Lower leg skin (tissue), 4 donors: Measurements from ENCODE around the gene CCDC110. TPM values are rescaled to one million over a fixed set of nuclear protein-coding genes. Genes with fewer than 3 reads are reported as not detected.

Experiments
- DNase-seq, 2 donors: peaks; one replicate each; pipeline ENCODE4 v3.0.0-alpha.2; 2019; ENCODE audit warnings: low spot score in 2 of 2
- H3K4me3 ChIP-seq: fragments of 200-600 bp; sonication (generic); 2 replicates; pipeline ENCODE4 v1.5.1; 2017; ENCODE audit warnings: mild to moderate bottlenecking, low read depth; ENCODE audit not compliant: poor library complexity, severe bottlenecking
- POLR2A ChIP-seq, 2 donors: fragments of 450-650 bp; IDR thresholded peaks; one replicate each; pipeline ENCODE4 v1.6.1; 2016 to 2017; ENCODE audit warnings: antibody characterized with exemption in 2 of 2, mild to moderate bottlenecking in 1 of 2, moderate library complexity in 1 of 2
- WGBS, 2 donors: methylation state at CpG; one replicate each; pipeline ENCODE4 v1.1.5; 2018; 5-methylcytosine and 5-hydroxymethylcytosine counted together
- intact Hi-C: fragments of 100-400 bp; cut with DNase I; formaldehyde crosslinking; loops from one replicate; pipeline ENCODE4 v1.15.0; 2023; ENCODE audit warnings: low total_unique reads
- total RNA-seq, 4 donors: library from RNA; depleted of rRNA; stranded (reverse); fragments of >200 nt; gene quantifications; one replicate each; pipeline ENCODE4 v1.1.0, GENCODE V29; 2016
- TF ChIP-seq, protein P1 (sequence below), 3 donors: fragments of 450-650 bp; IDR thresholded peaks; one replicate each; pipeline ENCODE4 v1.5.1; 2016; ENCODE audit warnings: antibody characterized with exemption in 3 of 3, mild to moderate bottlenecking in 3 of 3, moderate library complexity in 2 of 3

CCDC110 gene
- total RNA-seq, 4 donors from 2014 or later = 0.08 to 0.75 (median 0.61) TPM; not detected in 1

DNA sequence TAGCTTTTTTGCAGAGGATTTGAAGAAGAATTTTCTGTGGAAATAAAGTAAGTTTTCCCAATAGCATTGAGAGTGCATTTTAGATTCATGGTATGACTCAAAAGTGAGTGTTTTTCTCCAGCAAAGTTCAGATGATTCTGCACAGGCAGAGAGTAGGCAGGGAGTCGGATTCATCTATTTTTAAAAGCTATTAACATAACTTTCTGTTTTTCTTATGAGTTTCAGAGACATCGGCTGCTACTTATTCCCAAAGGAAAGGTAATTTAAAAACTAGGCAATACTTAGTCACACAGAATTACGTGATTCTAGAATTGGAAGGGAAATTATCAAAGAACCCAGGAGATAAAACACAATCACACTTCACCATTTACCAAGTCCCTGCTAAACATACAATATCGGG is 4.4 kb downstream of the CCDC110 start:
- intact Hi-C loops = no loop called here
- H3K4me3 ChIP-seq = no peak overlapping the region
- 64 to 69% methylated on average over 4 of the region's 4 CpGs for WGBS, 2 donors
- TF ChIP-seq POLR2A (IDR thresholded peaks at IDR 0.05) = no peak
- TF ChIP-seq, protein P1, sequence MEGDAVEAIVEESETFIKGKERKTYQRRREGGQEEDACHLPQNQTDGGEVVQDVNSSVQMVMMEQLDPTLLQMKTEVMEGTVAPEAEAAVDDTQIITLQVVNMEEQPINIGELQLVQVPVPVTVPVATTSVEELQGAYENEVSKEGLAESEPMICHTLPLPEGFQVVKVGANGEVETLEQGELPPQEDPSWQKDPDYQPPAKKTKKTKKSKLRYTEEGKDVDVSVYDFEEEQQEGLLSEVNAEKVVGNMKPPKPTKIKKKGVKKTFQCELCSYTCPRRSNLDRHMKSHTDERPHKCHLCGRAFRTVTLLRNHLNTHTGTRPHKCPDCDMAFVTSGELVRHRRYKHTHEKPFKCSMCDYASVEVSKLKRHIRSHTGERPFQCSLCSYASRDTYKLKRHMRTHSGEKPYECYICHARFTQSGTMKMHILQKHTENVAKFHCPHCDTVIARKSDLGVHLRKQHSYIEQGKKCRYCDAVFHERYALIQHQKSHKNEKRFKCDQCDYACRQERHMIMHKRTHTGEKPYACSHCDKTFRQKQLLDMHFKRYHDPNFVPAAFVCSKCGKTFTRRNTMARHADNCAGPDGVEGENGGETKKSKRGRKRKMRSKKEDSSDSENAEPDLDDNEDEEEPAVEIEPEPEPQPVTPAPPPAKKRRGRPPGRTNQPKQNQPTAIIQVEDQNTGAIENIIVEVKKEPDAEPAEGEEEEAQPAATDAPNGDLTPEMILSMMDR (IDR thresholded peaks at IDR 0.05) = no peak
- DNase-seq = no peak

DNA sequence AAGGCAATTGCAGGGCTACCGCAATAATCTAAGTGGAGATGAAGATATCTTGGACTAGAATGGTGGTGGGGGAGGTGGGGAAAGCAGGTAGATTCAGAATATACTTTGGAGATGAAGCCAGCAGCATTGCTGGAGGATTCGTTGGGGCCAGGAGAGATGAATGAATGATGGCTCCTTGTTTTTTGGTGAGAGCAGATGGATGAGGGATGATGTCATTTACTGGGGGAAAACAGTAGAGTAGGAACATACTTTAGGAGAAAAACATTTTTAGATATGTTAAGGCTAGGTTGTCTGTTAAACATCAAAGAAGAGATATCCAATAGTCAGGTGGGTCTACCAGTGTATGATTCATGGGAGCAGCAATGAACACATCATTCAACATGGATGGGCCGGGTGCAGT is 5.8 kb downstream of the CCDC110 start:
- DNase-seq = no peak
- intact Hi-C loops = no loop called here
- 85 to 95% methylated on average over 3 of the region's 3 CpGs for WGBS, 2 donors

GRCh38 chr4:185464887-185465286 is 6.6 kb downstream of the CCDC110 start:
- intact Hi-C loops = no loop called here
- no peak overlapping the region for H3K4me3 ChIP-seq
- 39 to 62% methylated on average over 1 of the region's 1 CpG for WGBS, 2 donors
- no peak for DNase-seq
- TF ChIP-seq, protein P1 (IDR thresholded peaks at IDR 0.05) = no peak
- no peak for TF ChIP-seq POLR2A (IDR thresholded peaks at IDR 0.05)

More for the DNA sequence above, 5.8 kb downstream of the CCDC110 start:
- H3K4me3 ChIP-seq = no peak overlapping the region
- TF ChIP-seq POLR2A (IDR thresholded peaks at IDR 0.05) = no peak
- TF ChIP-seq, protein P1 (IDR thresholded peaks at IDR 0.05) = no peak

DNA sequence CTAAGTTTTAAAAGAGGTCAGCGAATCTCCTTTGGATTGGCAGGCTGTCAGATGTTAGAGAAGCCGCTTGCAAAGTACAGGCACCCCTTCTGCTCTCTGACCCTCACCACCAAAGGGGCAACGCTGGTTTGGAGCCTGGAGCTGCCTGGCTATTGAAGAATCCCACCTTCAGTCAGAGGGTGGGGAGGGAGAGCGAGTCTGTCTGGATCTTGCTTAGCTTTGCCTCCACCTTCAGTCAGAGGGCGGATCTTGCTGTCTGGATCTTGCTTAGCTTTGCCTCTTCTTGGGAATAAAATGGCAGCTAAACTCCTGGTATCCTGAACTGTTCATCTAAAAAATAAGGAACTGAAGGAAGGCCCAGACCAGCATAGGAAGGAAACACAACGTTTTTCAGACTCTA is 7.3 kb downstream of the CCDC110 start:
- intact Hi-C loops = no loop called here
- no peak overlapping the region for H3K4me3 ChIP-seq
- TF ChIP-seq, protein P1 (IDR thresholded peaks at IDR 0.05) = no peak
- TF ChIP-seq POLR2A (IDR thresholded peaks at IDR 0.05) = no peak
- DNase-seq = no peak
- WGBS, 2 donors = 56 to 57% methylated on average over 6 of the region's 6 CpGs

DNA sequence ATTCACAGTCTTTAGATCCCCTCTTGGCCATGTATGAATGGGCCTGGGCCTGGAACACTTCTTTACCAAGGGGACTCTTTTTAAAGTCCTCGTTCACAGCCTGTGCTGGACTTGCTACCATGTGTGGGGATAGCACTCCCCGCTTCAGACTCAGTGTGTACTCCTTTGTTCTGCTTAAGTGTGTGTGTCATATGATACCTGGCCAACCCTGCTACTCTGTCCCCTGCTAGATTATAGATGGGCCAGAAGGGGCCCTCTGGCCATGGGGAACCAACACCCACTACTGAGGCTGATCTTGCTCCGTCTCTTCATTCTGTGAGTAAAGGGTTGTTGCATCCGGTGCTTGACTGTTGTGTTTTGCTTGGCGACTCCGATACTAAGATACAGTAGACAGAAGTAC is 8.0 kb downstream of the CCDC110 start:
- intact Hi-C loops = no loop called here
- no peak overlapping the region for H3K4me3 ChIP-seq
- 87 to 96% methylated on average over 6 of the region's 6 CpGs for WGBS, 2 donors
- TF ChIP-seq, protein P1 (IDR thresholded peaks at IDR 0.05) = no peak
- TF ChIP-seq POLR2A (IDR thresholded peaks at IDR 0.05) = no peak
- DNase-seq = no peak

DNA sequence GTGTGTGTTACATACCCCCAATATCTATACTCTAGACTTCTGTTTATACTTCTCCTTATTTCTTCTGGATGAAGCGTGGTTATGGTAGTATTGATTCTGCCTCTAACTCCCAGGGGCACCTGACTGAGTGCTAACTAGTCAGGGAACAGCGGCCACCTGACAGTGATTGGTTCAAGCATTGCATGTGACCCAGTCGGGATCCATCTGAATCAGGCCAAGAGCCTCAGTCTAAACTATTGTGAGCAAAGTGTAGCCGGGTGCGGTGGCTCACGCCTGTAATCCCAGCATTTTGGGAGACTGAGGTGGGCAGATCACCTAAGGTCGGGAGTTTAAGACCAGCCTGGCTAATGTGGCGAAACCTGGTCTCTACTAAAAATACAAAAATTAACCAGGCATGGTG is 10.0 kb downstream of the CCDC110 start:
- no peak for DNase-seq
- no peak for TF ChIP-seq POLR2A (IDR thresholded peaks at IDR 0.05)
- TF ChIP-seq, protein P1 (IDR thresholded peaks at IDR 0.05) = no peak
- no peak overlapping the region for H3K4me3 ChIP-seq
- intact Hi-C loops = no loop called here
- WGBS, 2 donors = 87 to 99% methylated on average over 8 of the region's 8 CpGs
